HG02885 (cell line): ENCODE results near the gene RBFOX1.

Source experiments
- ATAC-seq: cut with Tn5 transposase; IDR thresholded peaks from one replicate; pipeline ENCODE4 v1.9.1; 2021; ENCODE audit warnings: mild to moderate bottlenecking; ENCODE audit not compliant: unreplicated experiment, poor library complexity

RBFOX1 gene

GRCh38 chr16:7366993-7367880 lies 34.6 kb downstream of the RBFOX1 start:
- no peak for ATAC-seq

GRCh38 chr16:7369204-7369603 lies 36.6 kb downstream of the RBFOX1 start:
- ATAC-seq, result no peak

- ATAC-seq, result no peak
Observed at GRCh38 chr16:7372095-7372494, 39.5 kb downstream of the RBFOX1 start.

- no peak for ATAC-seq
Observed at GRCh38 chr16:7373776-7374175, 41.1 kb downstream of the RBFOX1 start.

- ATAC-seq, result no peak
Observed at GRCh38 chr16:7374614-7375174, 42.0 kb downstream of the RBFOX1 start.

- no peak for ATAC-seq
Observed at GRCh38 chr16:7376227-7376626, 43.6 kb downstream of the RBFOX1 start.

GRCh38 chr16:7377231-7377630 lies 44.6 kb downstream of the RBFOX1 start:
- no peak for ATAC-seq

- ATAC-seq, result no peak
Observed at GRCh38 chr16:7378024-7378695, 45.5 kb downstream of the RBFOX1 start.

GRCh38 chr16:7380441-7380840 lies 47.8 kb downstream of the RBFOX1 start:
- ATAC-seq, result no peak

GRCh38 chr16:7380911-7381310 lies 48.3 kb downstream of the RBFOX1 start:
- no peak for ATAC-seq

GRCh38 chr16:7381671-7382070 lies 49.0 kb downstream of the RBFOX1 start:
- no peak for ATAC-seq

GRCh38 chr16:7382521-7382920 lies 49.9 kb downstream of the RBFOX1 start:
- ATAC-seq, result no peak

GRCh38 chr16:7390974-7391373 lies 58.3 kb downstream of the RBFOX1 start:
- no peak for ATAC-seq

GRCh38 chr16:7391694-7392093 lies 59.0 kb downstream of the RBFOX1 start:
- no peak for ATAC-seq

GRCh38 chr16:7392206-7392605 lies 59.6 kb downstream of the RBFOX1 start:
- ATAC-seq, result no peak

GRCh38 chr16:7393680-7394079 lies 61.0 kb downstream of the RBFOX1 start:
- ATAC-seq, result no peak

GRCh38 chr16:7394720-7395336 lies 62.2 kb downstream of the RBFOX1 start:
- ATAC-seq, result no peak

- ATAC-seq, result no peak
Observed at GRCh38 chr16:7397901-7398300, 65.3 kb downstream of the RBFOX1 start.

GRCh38 chr16:7398536-7398935 lies 65.9 kb downstream of the RBFOX1 start:
- no peak for ATAC-seq

GRCh38 chr16:7399296-7399695 lies 66.7 kb downstream of the RBFOX1 start:
- ATAC-seq, result no peak
